Activated naive CD8-positive, alpha-beta T cell treated with anti-CD3 and anti-CD28 coated beads, Interleukin-2, amount 50 U/mL, for 16 hours (primary cell): ENCODE measurements around the gene DMAC2.
"Not testable (repeated sequence)": the region's sequence is repeated elsewhere in the genome, so short reads cannot be mapped to it uniquely, and the experiment has no call there.

Experiments used
- DNase-seq: peaks from one replicate; pipeline ENCODE4 v3.0.0-alpha.2; 2020; ENCODE audit warnings: low read depth, low spot score

The DMAC2 gene

GRCh38 chr19:41439441-41440222 lies at the start of gene DMAC2:
Gene DMAC2 (minus strand): TSS chr19:41439912. CDS start chr19:41439899, 13 bp downstream.
- DNase-seq, result peak; percentile 92

GRCh38 chr19:41486953-41487352 lies 47.2 kb upstream of the DMAC2 start:
- DNase-seq, result not testable (repeated sequence)

GRCh38 chr19:41484822-41485221 lies 45.1 kb upstream of the DMAC2 start:
- DNase-seq, result no peak

- no peak for DNase-seq
Measured at GRCh38 chr19:41480336-41480735, 40.6 kb upstream of the DMAC2 start.

- DNase-seq, result no peak
Measured at GRCh38 chr19:41479757-41480191, 40.1 kb upstream of the DMAC2 start.

GRCh38 chr19:41478875-41479756 lies 39.4 kb upstream of the DMAC2 start:
- DNase-seq, result no peak

- DNase-seq, result no peak
Measured at GRCh38 chr19:41478171-41478570, 38.5 kb upstream of the DMAC2 start.

GRCh38 chr19:41476583-41476982 lies 36.9 kb upstream of the DMAC2 start:
- DNase-seq, result no peak

GRCh38 chr19:41463257-41464256 lies 23.8 kb upstream of the DMAC2 start:
- DNase-seq, result not testable (repeated sequence)

GRCh38 chr19:41462497-41462896 lies 22.8 kb upstream of the DMAC2 start:
- DNase-seq, result no peak

- no peak for DNase-seq
Measured at GRCh38 chr19:41457241-41457640, 17.5 kb upstream of the DMAC2 start.

GRCh38 chr19:41456342-41456918 lies 16.7 kb upstream of the DMAC2 start:
- no peak for DNase-seq

GRCh38 chr19:41455936-41456335 lies 16.2 kb upstream of the DMAC2 start:
- no peak for DNase-seq

GRCh38 chr19:41452584-41453275 lies 13.0 kb upstream of the DMAC2 start:
- DNase-seq, result no peak

- no peak for DNase-seq
Measured at GRCh38 chr19:41449865-41450178, 10.1 kb upstream of the DMAC2 start.

GRCh38 chr19:41449079-41449864 lies 9.6 kb upstream of the DMAC2 start:
- peak; percentile 42 for DNase-seq

- DNase-seq, result no peak
Measured at GRCh38 chr19:41447732-41448332, 8.1 kb upstream of the DMAC2 start.

GRCh38 chr19:41445575-41445974 lies 5.9 kb upstream of the DMAC2 start:
- no peak for DNase-seq

GRCh38 chr19:41443813-41444455 lies 4.2 kb upstream of the DMAC2 start:
- DNase-seq, result no peak
